Fibroblast of lung (primary cell): ENCODE results near the gene DRD2. TPM values are rescaled to one million over a fixed set of nuclear protein-coding genes. Genes with fewer than 3 reads are reported as not detected.

Experiments used
- DNase-seq, 2 donors: peaks; one replicate each; pipeline versions ENCODE4 v3.0.0 to v3.0.0-alpha.2; 2010; ENCODE audit warnings: low read depth in 2 of 2
- H2AFZ ChIP-seq: 2 replicates; pipeline ENCODE4 v1.5.1; 2012; ENCODE audit warnings: low read length, control low read depth, inconsistent platforms
- H3K27ac ChIP-seq: 2 replicates; pipeline ENCODE4 v1.5.1; 2011; ENCODE audit warnings: low read length, control low read depth; ENCODE audit not compliant: insufficient read depth
- H3K27me3 ChIP-seq: 2 replicates; pipeline ENCODE4 v1.5.1; 2011; ENCODE audit warnings: mild to moderate bottlenecking, low read length; ENCODE audit not compliant: control insufficient read depth, insufficient read depth
- H3K36me3 ChIP-seq: 2 replicates; pipeline ENCODE4 v1.5.1; 2011; ENCODE audit warnings: low read length; ENCODE audit not compliant: control insufficient read depth, insufficient read depth
- H3K4me1 ChIP-seq: 2 replicates; pipeline ENCODE4 v1.5.1; 2011; ENCODE audit warnings: low read length; ENCODE audit not compliant: control insufficient read depth, insufficient read depth; ENCODE audit errors: extremely low read depth
- H3K4me2 ChIP-seq: 2 replicates; pipeline ENCODE4 v1.5.1; 2011; ENCODE audit warnings: low read length, control low read depth; ENCODE audit not compliant: insufficient read depth; ENCODE audit errors: extremely low read depth
- H3K4me3 ChIP-seq, 4 experiments: fragments of 200-600 bp in 1 of 4; sonication (generic) in 1 of 4; replicated peaks in 1 of 4; 2 replicates each; pipeline ENCODE4 v1.5.1; 2011 to 2016; ENCODE audit warnings: low read length in 4 of 4, low read depth in 3 of 4, mild to moderate bottlenecking in 3 of 4, control low read depth in 2 of 4, inconsistent platforms in 1 of 4, mixed read lengths in 1 of 4; ENCODE audit not compliant: insufficient read depth in 1 of 4; ENCODE audit errors: control extremely low read depth in 1 of 4
- H3K79me2 ChIP-seq: 2 replicates; pipeline ENCODE4 v1.5.1; 2012; ENCODE audit warnings: mild to moderate bottlenecking, low read length, inconsistent platforms; ENCODE audit not compliant: control insufficient read depth, insufficient read depth
- H3K9ac ChIP-seq: 2 replicates; pipeline ENCODE4 v1.5.1; 2011; ENCODE audit warnings: mild to moderate bottlenecking, low read length, control low read depth; ENCODE audit not compliant: insufficient read depth
- H3K9me3 ChIP-seq: 2 replicates; pipeline ENCODE4 v1.5.1; 2012; ENCODE audit warnings: low read depth, low read length; ENCODE audit not compliant: control insufficient read depth, insufficient read depth
- H4K20me1 ChIP-seq: 2 replicates; pipeline ENCODE4 v1.5.1; 2011; ENCODE audit warnings: low read length; ENCODE audit not compliant: control insufficient read depth, insufficient read depth; ENCODE audit errors: extremely low read depth
- EZH2 ChIP-seq: IDR thresholded peaks from 2 replicates; pipeline ENCODE4 v1.5.1; 2012; ENCODE audit warnings: low read length, control low read depth, mild to moderate bottlenecking; ENCODE audit errors: missing control alignments
- polyA plus RNA-seq, 2 donors: library from polyadenylated mRNA; depleted of rRNA in 1 of 2; stranded (reverse) in 1 of 2; unstranded in 1 of 2; fragments of >200 nt; gene quantifications; 2 replicates each; pipeline ENCODE4 v1.2.1, GENCODE V29; 2011 to 2012; ENCODE audit warnings: missing spikeins in 1 of 2
- total RNA-seq: library from RNA; depleted of rRNA; stranded (reverse); fragments of >200 nt; gene quantifications from 2 replicates; pipeline ENCODE4 v1.2.1, GENCODE V29; 2014
- TF ChIP-seq, protein P1 (sequence below), 2 donors: IDR thresholded peaks in 1 of 2; conservative IDR thresholded peaks in 1 of 2; 1 replicate in 1 of 2; 2 replicates in 1 of 2; pipeline ENCODE4 v1.5.1; 2011 to 2012; ENCODE audit warnings: low read length in 2 of 2, control low read depth in 1 of 2, inconsistent platforms in 1 of 2, low read depth in 1 of 2, mild to moderate bottlenecking in 1 of 2

Gene DRD2
- total and polyA plus RNA-seq, 2 donors (not counting 1 experiment from before 2014, with no cell fraction given): not detected

DNA sequence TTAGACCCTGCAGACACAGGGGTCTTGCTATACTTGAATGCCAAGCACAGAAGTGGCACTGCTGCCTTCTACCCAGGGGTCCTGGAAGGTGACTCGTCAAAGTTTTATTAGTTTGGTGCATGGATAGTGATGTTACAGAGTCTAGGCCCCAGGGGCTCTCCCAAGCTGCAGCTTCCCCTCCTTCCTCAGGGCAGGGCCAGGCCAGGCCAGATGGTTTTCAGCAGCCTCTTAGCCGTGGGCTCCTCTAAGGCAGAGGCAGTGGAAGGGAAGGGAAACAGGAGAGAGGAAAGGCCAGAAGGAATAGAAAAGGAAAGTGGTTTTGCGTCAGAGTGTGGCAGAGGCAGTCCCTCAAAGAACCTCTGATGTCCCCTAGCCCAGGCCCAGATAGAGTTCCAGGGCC, 65.7 kb downstream of the DRD2 start:
- Histone ChIP-seq H3K79me2 (no peaks in the 10 kb centered on the region), H3K27me3 (no peaks in the 10 kb centered on the region), H3K36me3 (no peaks in the 10 kb centered on the region), H3K27ac (no peak overlapping the region), H3K9ac (no peak overlapping the region), H3K4me1 (no peaks in the 10 kb centered on the region), H3K4me3 (no peak overlapping the region), H3K9me3 (no peaks in the 10 kb centered on the region), H3K4me2 (no peak overlapping the region), H4K20me1 (no peaks in the 10 kb centered on the region), H2AFZ (no peak overlapping the region)
- TF ChIP-seq EZH2: no peak
- TF ChIP-seq, protein P1, sequence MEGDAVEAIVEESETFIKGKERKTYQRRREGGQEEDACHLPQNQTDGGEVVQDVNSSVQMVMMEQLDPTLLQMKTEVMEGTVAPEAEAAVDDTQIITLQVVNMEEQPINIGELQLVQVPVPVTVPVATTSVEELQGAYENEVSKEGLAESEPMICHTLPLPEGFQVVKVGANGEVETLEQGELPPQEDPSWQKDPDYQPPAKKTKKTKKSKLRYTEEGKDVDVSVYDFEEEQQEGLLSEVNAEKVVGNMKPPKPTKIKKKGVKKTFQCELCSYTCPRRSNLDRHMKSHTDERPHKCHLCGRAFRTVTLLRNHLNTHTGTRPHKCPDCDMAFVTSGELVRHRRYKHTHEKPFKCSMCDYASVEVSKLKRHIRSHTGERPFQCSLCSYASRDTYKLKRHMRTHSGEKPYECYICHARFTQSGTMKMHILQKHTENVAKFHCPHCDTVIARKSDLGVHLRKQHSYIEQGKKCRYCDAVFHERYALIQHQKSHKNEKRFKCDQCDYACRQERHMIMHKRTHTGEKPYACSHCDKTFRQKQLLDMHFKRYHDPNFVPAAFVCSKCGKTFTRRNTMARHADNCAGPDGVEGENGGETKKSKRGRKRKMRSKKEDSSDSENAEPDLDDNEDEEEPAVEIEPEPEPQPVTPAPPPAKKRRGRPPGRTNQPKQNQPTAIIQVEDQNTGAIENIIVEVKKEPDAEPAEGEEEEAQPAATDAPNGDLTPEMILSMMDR (conservative IDR thresholded peaks at IDR 0.05 in 1 of 2, IDR thresholded peaks at IDR 0.05 in 1 of 2; ENCODE audit: low read depth in 1 of 2, low read length in 2 of 2): no peak
- no peak for DNase-seq

DNA sequence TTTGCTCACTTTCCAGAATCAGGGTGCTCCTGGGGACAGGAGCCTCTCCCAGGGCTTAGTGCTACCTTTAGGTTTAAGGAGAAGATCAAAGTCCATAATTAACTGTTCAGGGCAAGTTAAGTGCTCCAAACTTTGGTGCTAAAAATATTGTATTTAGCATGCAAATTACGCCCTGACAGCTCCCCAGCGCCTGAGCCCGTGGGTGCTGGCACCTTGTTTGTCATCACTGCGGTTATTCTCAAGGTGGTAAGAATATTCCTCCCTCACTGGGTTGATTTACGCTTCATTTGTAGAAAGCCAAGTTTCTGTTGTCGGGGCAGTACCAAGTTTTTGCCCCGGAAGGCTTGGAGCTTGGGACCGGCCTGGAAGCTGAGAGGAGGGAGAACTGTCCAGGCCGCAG, 66.3 kb downstream of the DRD2 start:
- no peaks in the 10 kb centered on the region for H3K4me1 ChIP-seq
- H3K4me3 ChIP-seq: no peak overlapping the region
- H3K79me2 ChIP-seq: no peaks in the 10 kb centered on the region
- H2AFZ ChIP-seq: no peak overlapping the region
- TF ChIP-seq, protein P1 (conservative IDR thresholded peaks at IDR 0.05 in 1 of 2, IDR thresholded peaks at IDR 0.05 in 1 of 2; ENCODE audit: low read depth in 1 of 2, low read length in 2 of 2): no peak
- TF ChIP-seq EZH2: no peak
- H4K20me1 ChIP-seq: no peaks in the 10 kb centered on the region
- DNase-seq: no peak
- H3K27me3 ChIP-seq: no peaks in the 10 kb centered on the region
- H3K9me3 ChIP-seq: no peaks in the 10 kb centered on the region
- no peak overlapping the region for H3K27ac ChIP-seq
- no peaks in the 10 kb centered on the region for H3K36me3 ChIP-seq
- H3K9ac ChIP-seq: no peak overlapping the region
- no peak overlapping the region for H3K4me2 ChIP-seq

DNA sequence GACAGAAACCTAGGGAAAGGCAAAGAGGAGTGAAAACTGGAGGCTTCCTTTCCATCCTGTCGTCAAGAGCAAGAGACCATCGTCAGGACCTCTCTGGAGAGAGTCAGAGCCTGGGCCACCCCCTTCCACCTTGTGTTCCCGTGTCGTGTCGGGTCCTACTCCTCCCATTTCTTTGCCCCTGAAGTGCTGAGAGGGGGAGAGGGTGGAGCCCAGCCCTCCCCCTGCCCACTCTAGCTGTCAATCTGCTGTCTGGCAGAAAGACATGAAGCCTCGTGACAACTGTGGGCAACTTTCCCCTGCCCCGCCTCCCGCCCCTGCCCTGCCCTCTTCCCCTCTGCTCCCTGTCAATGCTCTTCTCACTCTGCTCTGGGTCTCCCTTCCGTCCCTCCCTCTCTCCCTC, 67.0 kb downstream of the DRD2 start:
- TF ChIP-seq, protein P1 (conservative IDR thresholded peaks at IDR 0.05 in 1 of 2, IDR thresholded peaks at IDR 0.05 in 1 of 2; ENCODE audit: low read depth in 1 of 2, low read length in 2 of 2): no peak
- TF ChIP-seq EZH2: no peak
- Histone ChIP-seq H3K9me3 (no peaks in the 10 kb centered on the region), H3K36me3 (no peaks in the 10 kb centered on the region), H2AFZ (no peak overlapping the region), H3K27me3 (no peaks in the 10 kb centered on the region), H3K9ac (no peak overlapping the region), H3K4me1 (no peaks in the 10 kb centered on the region), H3K4me3 (no peak overlapping the region), H3K79me2 (no peaks in the 10 kb centered on the region), H3K4me2 (no peak overlapping the region), H3K27ac (no peak overlapping the region), H4K20me1 (no peaks in the 10 kb centered on the region)
- DNase-seq: no peak
